HepG2 (cell line): ENCODE measurements around the gene HDAC8. TPM values are rescaled to one million over a fixed set of nuclear protein-coding genes. Genes with fewer than 3 reads are reported as not detected.

ENCODE experiments used
- ATAC-seq: fragments of 200-7000 bp; cut with Tn5 transposase; 3 replicates; pipeline ENCODE4 v1.9.1; 2020; ENCODE audit warnings: mild to moderate bottlenecking, moderate library complexity
- BruUV-seq: library from RNA; stranded (reverse); fragments of 400-500 nt; replicated peaks from 2 replicates; lab custom pipeline; 2021; lab: Mats Ljungman, UMichigan
- CTCF ChIA-PET: fragments of 300-600 bp; formaldehyde crosslinking; extraction: SDS; loops from one replicate; lab custom pipeline; 2021; ENCODE audit warnings: low total read pairs, inconsistent platforms, low intra/inter-chr PET ratio; lab: Yijun Ruan, JAX
- POLR2A ChIA-PET: fragments of 350-600 bp; sonication (Branson Sonifier 250); formaldehyde crosslinking; loops from one replicate; lab custom pipeline; 2020; ENCODE audit warnings: antibody characterized with exemption, inconsistent platforms; lab: Yijun Ruan, JAX
- DNase-seq: peaks from one replicate; pipeline ENCODE4 v3.0.0-alpha.2; 2015; ENCODE audit warnings: low spot score
- FAIRE-seq: peaks from 3 replicates; lab custom pipeline; 2011; peaks lifted over from hg19 to GRCh38; lab: Jason Lieb, UNC
- H2AFZ ChIP-seq: one replicate; pipeline ENCODE4 v1.6.1; 2011; ENCODE audit warnings: low read length, inconsistent platforms
- H3K27ac ChIP-seq: fragments of 300-600 bp; 3 replicates; pipeline ENCODE4 v1.8.0; 2011; ENCODE audit warnings: mixed run types, mild to moderate bottlenecking, mixed read lengths, low read length, inconsistent platforms; ENCODE audit not compliant: insufficient read depth; ENCODE audit errors: extremely low read length
- H3K27me3 ChIP-seq, 2 experiments: fragments of 200-600 bp in 1 of 2; 2 replicates in 1 of 2; 3 replicates in 1 of 2; pipeline versions ENCODE4 v1.6.0 to v1.8.0; 2011; ENCODE audit warnings: low read length in 2 of 2, mild to moderate bottlenecking in 2 of 2, moderate library complexity in 2 of 2, inconsistent platforms in 1 of 2; ENCODE audit not compliant: insufficient read depth in 2 of 2, control insufficient read depth in 1 of 2
- H3K36me3 ChIP-seq, 2 experiments: fragments of 200-600 bp in 1 of 2; replicated peaks in 1 of 2; 2 replicates in 1 of 2; 3 replicates in 1 of 2; pipeline versions ENCODE4 v1.5.1 to v1.8.0; 2011; ENCODE audit warnings: low read length in 2 of 2, inconsistent platforms in 1 of 2; ENCODE audit not compliant: insufficient read depth in 2 of 2, control insufficient read depth in 1 of 2
- H3K4me1 ChIP-seq: 2 replicates; pipeline ENCODE4 v1.5.1; 2012; ENCODE audit warnings: low read length, inconsistent platforms; ENCODE audit not compliant: insufficient read depth
- H3K4me2 ChIP-seq: 2 replicates; pipeline ENCODE4 v1.6.0; 2011; ENCODE audit warnings: low read depth, low read length, inconsistent platforms
- H3K4me3 ChIP-seq, 3 experiments: fragments of 200-600 bp in 1 of 3; sonication (generic), shearing (Covaris generic) in 1 of 3; replicated peaks in 1 of 3; 2 replicates each; pipeline ENCODE4 v1.5.1; 2011 to 2016; ENCODE audit warnings: low read length in 3 of 3, inconsistent platforms in 2 of 3, low read depth in 2 of 3, mild to moderate bottlenecking in 2 of 3, control low read depth in 1 of 3, mixed read lengths in 1 of 3; ENCODE audit not compliant: insufficient read depth in 1 of 3
- H3K79me2 ChIP-seq: one replicate; pipeline ENCODE4 v1.6.1; 2011; ENCODE audit warnings: low read length, inconsistent platforms; ENCODE audit not compliant: insufficient read depth
- H3K9ac ChIP-seq: 2 replicates; pipeline ENCODE4 v1.6.0; 2011; ENCODE audit warnings: mild to moderate bottlenecking, low read depth, low read length, inconsistent platforms; ENCODE audit not compliant: insufficient read depth
- H3K9me3 ChIP-seq: 2 replicates; pipeline ENCODE4 v1.5.1; 2012; ENCODE audit warnings: mild to moderate bottlenecking, low read length
- H4K20me1 ChIP-seq: 2 replicates; pipeline ENCODE4 v1.6.0; 2011; ENCODE audit warnings: inconsistent platforms, mild to moderate bottlenecking, low read length, moderate library complexity; ENCODE audit not compliant: insufficient read depth
- ATM ChIP-seq: fragments of 450-650 bp; IDR thresholded peaks from 2 replicates; pipeline ENCODE4 v1.7.1; 2017; ENCODE audit warnings: mild to moderate bottlenecking, borderline replicate concordance
- CERS6 ChIP-seq: sonication (generic); formaldehyde crosslinking; IDR thresholded peaks from 2 replicates; pipeline ENCODE4 v1.5.0; 2020; ENCODE audit warnings: missing genetic modification reagents
- DDIT3 ChIP-seq: sonication (generic); formaldehyde crosslinking; IDR thresholded peaks from 2 replicates; pipeline ENCODE4 v1.4.0; 2020; ENCODE audit warnings: mild to moderate bottlenecking, missing genetic modification reagents
- FOXO1 ChIP-seq: sonication (generic); formaldehyde crosslinking; IDR thresholded peaks from 2 replicates; pipeline ENCODE4 v1.4.0; 2020; ENCODE audit warnings: missing genetic modification reagents
- HNF4G ChIP-seq, 2 experiments: sonication (generic) in 1 of 2; formaldehyde crosslinking in 1 of 2; IDR thresholded peaks; 2 replicates each; pipeline versions ENCODE4 v1.4.0 to v1.6.1; 2011 to 2020; ENCODE audit warnings: borderline replicate concordance in 2 of 2, low read depth in 2 of 2, mild to moderate bottlenecking in 2 of 2, low read length in 1 of 2, missing genetic modification reagents in 1 of 2, moderate library complexity in 1 of 2
- KLF16 ChIP-seq, 2 experiments: sonication (generic) in 1 of 2; formaldehyde crosslinking in 1 of 2; IDR thresholded peaks; 2 replicates each; pipeline versions ENCODE4 v1.6.1 to v1.8.0; 2016 to 2023; ENCODE audit warnings: missing genetic modification reagents in 2 of 2, missing compliant biosample characterization in 1 of 2
- LCORL ChIP-seq, 2 experiments: fragments of 450-650 bp in 1 of 2; sonication (generic) in 1 of 2; formaldehyde crosslinking in 1 of 2; IDR thresholded peaks; 2 replicates each; pipeline versions ENCODE4 v1.5.0 to v1.6.1; 2017 to 2020; ENCODE audit warnings: antibody characterized with exemption in 1 of 2, missing genetic modification reagents in 1 of 2
- NFYB ChIP-seq: sonication (generic); formaldehyde crosslinking; IDR thresholded peaks from 2 replicates; pipeline ENCODE4 v1.4.0; 2020; ENCODE audit warnings: missing genetic modification reagents
- SALL1 ChIP-seq: sonication (generic); formaldehyde crosslinking; IDR thresholded peaks from 2 replicates; pipeline ENCODE4 v1.8.0; 2022; ENCODE audit warnings: mild to moderate bottlenecking, missing genetic modification reagents
- SATB2 ChIP-seq: sonication (generic); formaldehyde crosslinking; IDR thresholded peaks from 2 replicates; pipeline ENCODE4 v1.5.0; 2020; ENCODE audit warnings: missing genetic modification reagents
- SMAD9 ChIP-seq: sonication (generic); formaldehyde crosslinking; IDR thresholded peaks from 2 replicates; pipeline ENCODE4 v1.5.1; 2020; ENCODE audit warnings: mild to moderate bottlenecking, missing genetic modification reagents
- U2AF2 ChIP-seq: fragments of 200-400 bp; formaldehyde crosslinking; IDR thresholded peaks from 2 replicates; pipeline ENCODE4 v1.6.1; 2017; ENCODE audit warnings: low read depth, mild to moderate bottlenecking, low read length
- ZBTB14 ChIP-seq: sonication (generic); formaldehyde crosslinking; IDR thresholded peaks from 2 replicates; pipeline ENCODE4 v1.4.0; 2020; ENCODE audit warnings: missing genetic modification reagents
- ZNF414 ChIP-seq: sonication (generic); formaldehyde crosslinking; IDR thresholded peaks from 2 replicates; pipeline ENCODE4 v1.5.0; 2020; ENCODE audit warnings: missing genetic modification reagents
- ZNF672 ChIP-seq: sonication (generic); formaldehyde crosslinking; IDR thresholded peaks from 2 replicates; pipeline ENCODE4 v1.8.1; 2022; ENCODE audit warnings: missing genetic modification reagents
- ZNF772 ChIP-seq: sonication (generic); formaldehyde crosslinking; IDR thresholded peaks from 2 replicates; pipeline ENCODE4 v1.5.0; 2020; ENCODE audit warnings: mild to moderate bottlenecking, missing genetic modification reagents
- ZSCAN25 ChIP-seq: sonication (generic); formaldehyde crosslinking; IDR thresholded peaks from 2 replicates; pipeline ENCODE4 v1.8.0; 2022; ENCODE audit warnings: mild to moderate bottlenecking, missing genetic modification reagents
- WGBS: methylation state at CpG from one replicate; pipeline ENCODE4 v1.1.6; 2017; ENCODE audit warnings: low lambda C conversion rate; 5-methylcytosine and 5-hydroxymethylcytosine counted together
- in situ Hi-C: cut with HindIII; loops from 2 replicates; pipeline ENCODE4 v1.10.0; 2017; ENCODE audit warnings: low pct_unique_long_range_greater_than_20kb; ENCODE audit not compliant: extremely low pct_ligation_motif_present
- intact Hi-C: fragments of 100-400 bp; cut with micrococcal nuclease; formaldehyde crosslinking; loops from one replicate; pipeline ENCODE4 v1.10.0; 2022; ENCODE audit not compliant: unreplicated experiment
- polyA plus RNA-seq, 8 experiments: library from polyadenylated mRNA; depleted of rRNA in 3 of 8; stranded (reverse) in 7 of 8; unstranded in 1 of 8; fragments of >200 nt; fragmentation: Illumina TruSeq in 4 of 8; extraction: Trizol in 4 of 8; gene quantifications; 2 replicates each; pipeline versions ENCODE4 v1.2.1 to v1.2.3, GENCODE V29; 2011 to 2016; ENCODE audit warnings: low read depth in 4 of 8, missing spikeins in 1 of 8, mixed read lengths in 1 of 8; ENCODE audit not compliant: insufficient read depth in 1 of 8
- total RNA-seq, 5 experiments: library from RNA; depleted of rRNA; stranded (reverse); fragments of >200 nt; fragmentation: Illumina TruSeq; extraction: Trizol; gene quantifications; 2 replicates each; pipeline ENCODE4 v1.2.3, GENCODE V29; 2016; ENCODE audit warnings: low read depth in 1 of 5

HDAC8 gene
- total and polyA plus RNA-seq, 2 of the 13 experiments (the other 11 are each of a cell fraction or from before 2014, with no cell fraction given), result 13.7 to 28.6 TPM

- CTCF ChIA-PET, result no interaction called here
- BruUV-seq, result no TSS peak
- no peak overlapping the region for H2AFZ ChIP-seq
- no peak overlapping the region for H3K9ac ChIP-seq
- POLR2A ChIA-PET, result no interaction called here
- H3K9me3 ChIP-seq, result no peaks in the 10 kb centered on the region
- in situ Hi-C loops, result no loop called here
- H3K4me1 ChIP-seq, result no peaks in the 10 kb centered on the region
- no peak overlapping the region for H3K4me3 ChIP-seq
- 92% methylated on average over 1 of the region's 1 CpG for WGBS
- no peaks in the 10 kb centered on the region for H3K79me2 ChIP-seq
- H4K20me1 ChIP-seq, result no peaks in the 10 kb centered on the region
- intact Hi-C loops, result no loop called here
- H3K27ac ChIP-seq, result no peak overlapping the region
- H3K4me2 ChIP-seq, result no peak overlapping the region
- ATAC-seq (no peak), DNase-seq (no peak), FAIRE-seq (no peak)
- H3K27me3 ChIP-seq, result no peaks in the 10 kb centered on the region
- TF ChIP-seq SATB2 (CRISPR knock-in tag), result no peak
- TF ChIP-seq HNF4G (IDR thresholded peaks at IDR 0.05; ENCODE audit: borderline replicate concordance, low read depth, low read length), result no peak
- no peak for TF ChIP-seq HNF4G (CRISPR knock-in tag; IDR thresholded peaks at IDR 0.05; ENCODE audit: borderline replicate concordance, low read depth)
- no peak for TF ChIP-seq FOXO1
- no peak for TF ChIP-seq SALL1 (CRISPR knock-in tag)
- no peak for TF ChIP-seq SMAD9 (CRISPR knock-in tag)
- TF ChIP-seq ZNF772 (CRISPR knock-in tag), result no peak
- TF ChIP-seq U2AF2, result no peak
- TF ChIP-seq ZSCAN25 (CRISPR knock-in tag), result no peak
- TF ChIP-seq LCORL (IDR thresholded peaks at IDR 0.05), result no peak
- no peak for TF ChIP-seq LCORL (CRISPR knock-in tag; IDR thresholded peaks at IDR 0.05)
- TF ChIP-seq ZNF672 (CRISPR knock-in tag), result no peak
- no peak for TF ChIP-seq ZBTB14 (CRISPR knock-in tag)
- no peak for TF ChIP-seq ATM
- no peak for TF ChIP-seq ZNF414 (CRISPR knock-in tag)
- no peak for TF ChIP-seq KLF16 (CRISPR knock-in tag; IDR thresholded peaks at IDR 0.05)
- TF ChIP-seq DDIT3 (CRISPR knock-in tag), result no peak
- TF ChIP-seq NFYB (CRISPR knock-in tag), result no peak
- TF ChIP-seq CERS6 (CRISPR knock-in tag), result no peak
- no peaks in the 10 kb centered on the region for H3K36me3 ChIP-seq
These were observed 102.5 kb downstream of the HDAC8 start for GRCh38 chrX:72470117-72470516.
